HepG2 (cell line): Measurements from ENCODE around the gene COQ8A. TPM values are rescaled to one million over a fixed set of nuclear protein-coding genes. Genes with fewer than 3 reads are reported as not detected.

Experiments
- AGO1 ChIP-seq: fragments of 200-400 bp; formaldehyde crosslinking; IDR thresholded peaks from 2 replicates; pipeline ENCODE4 v1.6.1; 2017; ENCODE audit warnings: mild to moderate bottlenecking, low read depth, low read length, moderate library complexity; ENCODE audit not compliant: poor library complexity, severe bottlenecking
- IKZF1 ChIP-seq: fragments of 450-650 bp; IDR thresholded peaks from 2 replicates; pipeline ENCODE4 v1.7.1; 2016
- KLF13 ChIP-seq: sonication (generic); formaldehyde crosslinking; IDR thresholded peaks from 2 replicates; pipeline ENCODE4 v1.4.0; 2020; ENCODE audit warnings: mild to moderate bottlenecking, missing genetic modification reagents
- MIXL1 ChIP-seq: IDR thresholded peaks from 2 replicates; pipeline ENCODE4 v1.6.1; 2016
- NFE2 ChIP-seq: sonication (generic); formaldehyde crosslinking; IDR thresholded peaks from 2 replicates; pipeline ENCODE4 v1.4.0; 2020; ENCODE audit warnings: missing genetic modification reagents
- PRMT3 ChIP-seq: sonication (generic); formaldehyde crosslinking; IDR thresholded peaks from 2 replicates; pipeline ENCODE4 v1.8.1; 2022; ENCODE audit warnings: low read depth, mild to moderate bottlenecking, moderate library complexity, missing genetic modification reagents, borderline replicate concordance
- RFX5 ChIP-seq: IDR thresholded peaks from 2 replicates; pipeline ENCODE4 v1.6.1; 2011; ENCODE audit warnings: low read depth, low read length, improper control_type of control experiment
- SCMH1 ChIP-seq: sonication (generic); formaldehyde crosslinking; IDR thresholded peaks from 2 replicates; pipeline ENCODE4 v1.9.0; 2021; ENCODE audit warnings: missing genetic modification reagents, mild to moderate bottlenecking, borderline replicate concordance
- SPEN ChIP-seq: sonication (generic); formaldehyde crosslinking; IDR thresholded peaks from 2 replicates; pipeline ENCODE4 v1.5.1; 2020; ENCODE audit warnings: low read depth, mild to moderate bottlenecking, missing genetic modification reagents
- TBX3 ChIP-seq: fragments of 450-650 bp; IDR thresholded peaks from 2 replicates; pipeline ENCODE4 v1.6.1; 2017; ENCODE audit warnings: antibody characterized with exemption, mild to moderate bottlenecking, inconsistent platforms, borderline replicate concordance
- TSC22D2 ChIP-seq: sonication (generic); formaldehyde crosslinking; IDR thresholded peaks from 2 replicates; pipeline ENCODE4 v1.5.1; 2020; ENCODE audit warnings: missing genetic modification reagents, mild to moderate bottlenecking, borderline replicate concordance
- ZNF317 ChIP-seq: sonication (generic); formaldehyde crosslinking; IDR thresholded peaks from 2 replicates; pipeline ENCODE4 v1.5.0; 2020; ENCODE audit warnings: mild to moderate bottlenecking, missing genetic modification reagents
- ZNF34 ChIP-seq: sonication (generic); formaldehyde crosslinking; IDR thresholded peaks from 2 replicates; pipeline ENCODE4 v1.4.0; 2020; ENCODE audit warnings: mild to moderate bottlenecking, missing genetic modification reagents, borderline replicate concordance
- ZSCAN21 ChIP-seq: sonication (generic); formaldehyde crosslinking; IDR thresholded peaks from 2 replicates; pipeline ENCODE4 v1.8.0; 2022; ENCODE audit warnings: mild to moderate bottlenecking, missing genetic modification reagents, moderate library complexity, borderline replicate concordance
- polyA plus RNA-seq, 8 experiments: library from polyadenylated mRNA; depleted of rRNA in 3 of 8; stranded (reverse) in 7 of 8; unstranded in 1 of 8; fragments of >200 nt; fragmentation: Illumina TruSeq in 4 of 8; extraction: Trizol in 4 of 8; gene quantifications; 2 replicates each; pipeline versions ENCODE4 v1.2.1 to v1.2.3, GENCODE V29; 2011 to 2016; ENCODE audit warnings: low read depth in 4 of 8, missing spikeins in 1 of 8, mixed read lengths in 1 of 8; ENCODE audit not compliant: insufficient read depth in 1 of 8
- total RNA-seq, 5 experiments: library from RNA; depleted of rRNA; stranded (reverse); fragments of >200 nt; fragmentation: Illumina TruSeq; extraction: Trizol; gene quantifications; 2 replicates each; pipeline ENCODE4 v1.2.3, GENCODE V29; 2016; ENCODE audit warnings: low read depth in 1 of 5
- TF ChIP-seq, protein P1 (sequence below): sonication (generic); formaldehyde crosslinking; IDR thresholded peaks from 2 replicates; pipeline ENCODE4 v1.4.0; 2020; ENCODE audit warnings: mild to moderate bottlenecking, missing genetic modification reagents
- TF ChIP-seq, protein P2 (sequence below), 2 experiments: fragments of 450-650 bp in 1 of 2; sonication (generic) in 1 of 2; formaldehyde crosslinking in 1 of 2; IDR thresholded peaks; 2 replicates each; pipeline versions ENCODE4 v1.6.1 to v1.8.0; 2016 to 2022; ENCODE audit warnings: antibody characterized with exemption in 1 of 2, mild to moderate bottlenecking in 1 of 2, missing genetic modification reagents in 1 of 2
- TF ChIP-seq, protein P3 (sequence below): fragments of 450-650 bp; IDR thresholded peaks from 2 replicates; pipeline ENCODE4 v1.6.1; 2017

Gene COQ8A
- total and polyA plus RNA-seq, 2 of the 13 experiments (the other 11 are each of a cell fraction or from before 2014, with no cell fraction given) = 60.4 to 88.7 TPM

DNA sequence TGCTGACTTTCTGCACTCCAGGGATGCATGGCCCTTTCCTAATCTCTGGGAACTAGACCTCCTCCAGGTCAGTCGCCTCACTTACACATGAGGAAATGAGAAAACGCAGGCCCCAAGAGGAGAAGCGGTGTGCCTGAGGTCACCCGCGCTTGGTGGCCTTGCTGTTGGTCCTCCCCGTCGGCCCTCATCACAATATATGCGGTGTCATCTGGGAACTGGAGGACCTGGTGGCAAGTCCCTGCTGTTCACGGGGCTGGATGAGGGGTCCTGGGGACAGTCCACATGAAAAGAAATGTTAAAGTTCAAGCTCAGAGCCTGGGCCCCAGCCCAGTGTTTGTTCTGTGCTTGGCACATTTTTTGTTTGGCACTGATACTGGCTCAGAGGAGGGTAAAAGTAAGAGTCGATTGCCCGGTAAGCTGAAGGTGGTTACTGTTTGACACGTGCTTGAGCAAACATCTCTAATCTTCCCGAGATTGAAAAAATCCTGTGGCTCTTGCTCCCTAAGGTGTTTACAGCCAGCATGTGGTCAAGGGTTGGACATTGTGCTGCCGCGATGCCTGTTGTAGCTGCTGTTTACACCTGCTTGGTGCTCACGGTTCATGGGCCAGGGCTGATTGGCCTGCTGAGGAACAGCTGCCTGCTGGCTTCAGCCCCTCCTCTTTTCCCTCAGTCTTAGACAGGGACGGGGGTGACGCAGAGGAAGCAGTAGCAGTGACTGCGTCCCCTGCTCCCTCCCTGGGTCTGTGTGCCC, 5.2 kb downstream of the COQ8A start (continued):
- TF ChIP-seq, protein P1, sequence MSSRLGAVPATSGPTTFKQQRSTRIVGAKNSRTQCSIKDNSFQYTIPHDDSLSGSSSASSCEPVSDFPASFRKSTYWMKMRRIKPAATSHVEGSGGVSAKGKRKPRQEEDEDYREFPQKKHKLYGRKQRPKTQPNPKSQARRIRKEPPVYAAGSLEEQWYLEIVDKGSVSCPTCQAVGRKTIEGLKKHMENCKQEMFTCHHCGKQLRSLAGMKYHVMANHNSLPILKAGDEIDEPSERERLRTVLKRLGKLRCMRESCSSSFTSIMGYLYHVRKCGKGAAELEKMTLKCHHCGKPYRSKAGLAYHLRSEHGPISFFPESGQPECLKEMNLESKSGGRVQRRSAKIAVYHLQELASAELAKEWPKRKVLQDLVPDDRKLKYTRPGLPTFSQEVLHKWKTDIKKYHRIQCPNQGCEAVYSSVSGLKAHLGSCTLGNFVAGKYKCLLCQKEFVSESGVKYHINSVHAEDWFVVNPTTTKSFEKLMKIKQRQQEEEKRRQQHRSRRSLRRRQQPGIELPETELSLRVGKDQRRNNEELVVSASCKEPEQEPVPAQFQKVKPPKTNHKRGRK = no peak
- peak; percentile 55; the same call in 1 of the 2 replicates for TF ChIP-seq TSC22D2 (CRISPR knock-in tag)
- 0 out of 2 replicates have a peak, but pooled peaks have one; percentile 56 for TF ChIP-seq ZSCAN21
- TF ChIP-seq IKZF1 = no peak
- TF ChIP-seq AGO1 = no peak
- no peak for TF ChIP-seq PRMT3 (CRISPR knock-in tag)
- peak; percentile 77; the same call in 1 of the 2 replicates for TF ChIP-seq SPEN (CRISPR knock-in tag)
- TF ChIP-seq, protein P2, sequence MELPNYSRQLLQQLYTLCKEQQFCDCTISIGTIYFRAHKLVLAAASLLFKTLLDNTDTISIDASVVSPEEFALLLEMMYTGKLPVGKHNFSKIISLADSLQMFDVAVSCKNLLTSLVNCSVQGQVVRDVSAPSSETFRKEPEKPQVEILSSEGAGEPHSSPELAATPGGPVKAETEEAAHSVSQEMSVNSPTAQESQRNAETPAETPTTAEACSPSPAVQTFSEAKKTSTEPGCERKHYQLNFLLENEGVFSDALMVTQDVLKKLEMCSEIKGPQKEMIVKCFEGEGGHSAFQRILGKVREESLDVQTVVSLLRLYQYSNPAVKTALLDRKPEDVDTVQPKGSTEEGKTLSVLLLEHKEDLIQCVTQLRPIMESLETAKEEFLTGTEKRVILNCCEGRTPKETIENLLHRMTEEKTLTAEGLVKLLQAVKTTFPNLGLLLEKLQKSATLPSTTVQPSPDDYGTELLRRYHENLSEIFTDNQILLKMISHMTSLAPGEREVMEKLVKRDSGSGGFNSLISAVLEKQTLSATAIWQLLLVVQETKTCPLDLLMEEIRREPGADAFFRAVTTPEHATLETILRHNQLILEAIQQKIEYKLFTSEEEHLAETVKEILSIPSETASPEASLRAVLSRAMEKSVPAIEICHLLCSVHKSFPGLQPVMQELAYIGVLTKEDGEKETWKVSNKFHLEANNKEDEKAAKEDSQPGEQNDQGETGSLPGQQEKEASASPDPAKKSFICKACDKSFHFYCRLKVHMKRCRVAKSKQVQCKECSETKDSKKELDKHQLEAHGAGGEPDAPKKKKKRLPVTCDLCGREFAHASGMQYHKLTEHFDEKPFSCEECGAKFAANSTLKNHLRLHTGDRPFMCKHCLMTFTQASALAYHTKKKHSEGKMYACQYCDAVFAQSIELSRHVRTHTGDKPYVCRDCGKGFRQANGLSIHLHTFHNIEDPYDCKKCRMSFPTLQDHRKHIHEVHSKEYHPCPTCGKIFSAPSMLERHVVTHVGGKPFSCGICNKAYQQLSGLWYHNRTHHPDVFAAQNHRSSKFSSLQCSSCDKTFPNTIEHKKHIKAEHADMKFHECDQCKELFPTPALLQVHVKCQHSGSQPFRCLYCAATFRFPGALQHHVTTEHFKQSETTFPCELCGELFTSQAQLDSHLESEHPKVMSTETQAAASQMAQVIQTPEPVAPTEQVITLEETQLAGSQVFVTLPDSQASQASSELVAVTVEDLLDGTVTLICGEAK (IDR thresholded peaks at IDR 0.05) = no peak
- TF ChIP-seq, protein P2 (CRISPR knock-in tag; IDR thresholded peaks at IDR 0.05) = peak; percentile 72; the same call in 1 of the 2 replicates
- TF ChIP-seq KLF13 = no peak
- TF ChIP-seq MIXL1 = peak; percentile 62
- TF ChIP-seq SCMH1 (CRISPR knock-in tag) = no peak
- no peak for TF ChIP-seq ZNF34
- TF ChIP-seq, protein P3, sequence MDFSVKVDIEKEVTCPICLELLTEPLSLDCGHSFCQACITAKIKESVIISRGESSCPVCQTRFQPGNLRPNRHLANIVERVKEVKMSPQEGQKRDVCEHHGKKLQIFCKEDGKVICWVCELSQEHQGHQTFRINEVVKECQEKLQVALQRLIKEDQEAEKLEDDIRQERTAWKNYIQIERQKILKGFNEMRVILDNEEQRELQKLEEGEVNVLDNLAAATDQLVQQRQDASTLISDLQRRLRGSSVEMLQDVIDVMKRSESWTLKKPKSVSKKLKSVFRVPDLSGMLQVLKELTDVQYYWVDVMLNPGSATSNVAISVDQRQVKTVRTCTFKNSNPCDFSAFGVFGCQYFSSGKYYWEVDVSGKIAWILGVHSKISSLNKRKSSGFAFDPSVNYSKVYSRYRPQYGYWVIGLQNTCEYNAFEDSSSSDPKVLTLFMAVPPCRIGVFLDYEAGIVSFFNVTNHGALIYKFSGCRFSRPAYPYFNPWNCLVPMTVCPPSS = no peak
- TF ChIP-seq RFX5 = no peak
- TF ChIP-seq TBX3 = 0 out of 2 replicates have a peak, but pooled peaks have one; percentile 38
- 0 out of 2 replicates have a peak, but pooled peaks have one; percentile 52 for TF ChIP-seq ZNF317 (CRISPR knock-in tag)
- no peak for TF ChIP-seq NFE2 (CRISPR knock-in tag)
